ENCODE measurements around the gene C2CD4B. TPM values are rescaled to one million over a fixed set of nuclear protein-coding genes. Genes with fewer than 3 reads are reported as not detected.

The C2CD4B gene
- total RNA-seq = 1 to 10 TPM; 1.8 to 9.9 (median 3.5) TPM

- H3K27me3 ChIP-seq = no peaks in the 10 kb centered on the region
- peak within 1 kb of the TSS in 3 of 4 donors; percentile 23 to 40 (median 35) for H3K27ac ChIP-seq
- peak within 1 kb of the TSS; percentile 27 to 63 (median 48) for H3K4me3 ChIP-seq
- no peaks in the 10 kb centered on the region for H3K9me3 ChIP-seq
- peaks cover 0 to 6% (median 0%) of the 10 kb centered on the region in 4 donors for H3K4me1 ChIP-seq
- no peaks in the 10 kb centered on the region for H3K36me3 ChIP-seq
- TF ChIP-seq CTCF (IDR thresholded peaks at IDR 0.05) (peak in 3 of 6 experiments; percentile 36 to 42 (median 41)), POLR2A (IDR thresholded peaks at IDR 0.05) (peak; percentile 79 to 88)
- DNase-seq = peak in 2 of 3 donors; percentile 83 to 88
Observed at GRCh38 chr15:62165104-62165792, at the start of gene C2CD4B. TSS of gene C2CD4B (minus strand) at chr15:62165285. CDS start at chr15:62164984, 301 bp downstream.

GRCh38 chr15:62212741-62213140 lies 47.7 kb upstream of the C2CD4B start:
- no peak for DNase-seq
- no peaks in the 10 kb centered on the region for H3K27me3 ChIP-seq
- no peak overlapping the region for H3K27ac ChIP-seq
- H3K9me3 ChIP-seq = peaks cover 0 to 13% (median 5%) of the 10 kb centered on the region in 4 donors
- H3K4me1 ChIP-seq = no peaks in the 10 kb centered on the region
- TF ChIP-seq CTCF (IDR thresholded peaks at IDR 0.05) (no peak), POLR2A (IDR thresholded peaks at IDR 0.05) (no peak)
- H3K4me3 ChIP-seq = no peak overlapping the region
- H3K36me3 ChIP-seq = no peaks in the 10 kb centered on the region

- Histone ChIP-seq H3K36me3 (no peaks in the 10 kb centered on the region), H3K4me3 (no peak overlapping the region), H3K4me1 (no peaks in the 10 kb centered on the region), H3K27me3 (no peaks in the 10 kb centered on the region), H3K27ac (no peak overlapping the region), H3K9me3 (peaks cover 0 to 7% (median 2%) of the 10 kb centered on the region in 4 donors)
- no peak for DNase-seq
- no peak for TF ChIP-seq POLR2A (IDR thresholded peaks at IDR 0.05)
- TF ChIP-seq CTCF (IDR thresholded peaks at IDR 0.05) = no peak
Observed at GRCh38 chr15:62211348-62211747, 46.3 kb upstream of the C2CD4B start.

- H3K27me3 ChIP-seq = no peaks in the 10 kb centered on the region
- DNase-seq = no peak
- no peaks in the 10 kb centered on the region for H3K4me1 ChIP-seq
- H3K36me3 ChIP-seq = no peaks in the 10 kb centered on the region
- peaks cover 0 to 4% (median 0%) of the 10 kb centered on the region in 4 donors for H3K9me3 ChIP-seq
- no peak overlapping the region for H3K27ac ChIP-seq
- no peak for TF ChIP-seq CTCF (IDR thresholded peaks at IDR 0.05)
- TF ChIP-seq POLR2A (IDR thresholded peaks at IDR 0.05) = no peak
- H3K4me3 ChIP-seq = no peak overlapping the region
Observed at GRCh38 chr15:62209821-62210220, 44.7 kb upstream of the C2CD4B start.

GRCh38 chr15:62209322-62209721 lies 44.2 kb upstream of the C2CD4B start:
- H3K9me3 ChIP-seq = peaks cover 0 to 4% (median 0%) of the 10 kb centered on the region in 4 donors
- no peaks in the 10 kb centered on the region for H3K36me3 ChIP-seq
- H3K4me1 ChIP-seq = no peaks in the 10 kb centered on the region
- no peak for TF ChIP-seq POLR2A (IDR thresholded peaks at IDR 0.05)
- no peak overlapping the region for H3K4me3 ChIP-seq
- DNase-seq = no peak
- no peak overlapping the region for H3K27ac ChIP-seq
- H3K27me3 ChIP-seq = no peaks in the 10 kb centered on the region

GRCh38 chr15:62208884-62209283 lies 43.8 kb upstream of the C2CD4B start:
- no peaks in the 10 kb centered on the region for H3K27me3 ChIP-seq
- H3K27ac ChIP-seq = no peak overlapping the region
- H3K36me3 ChIP-seq = no peaks in the 10 kb centered on the region
- H3K4me3 ChIP-seq = no peak overlapping the region
- no peaks in the 10 kb centered on the region for H3K4me1 ChIP-seq
- DNase-seq = no peak
- no peak for TF ChIP-seq CTCF (IDR thresholded peaks at IDR 0.05)
- H3K9me3 ChIP-seq = peaks cover 0 to 4% (median 0%) of the 10 kb centered on the region in 4 donors

All from Peyer's patch (tissue), 4 donors.